K562 (cell line): ENCODE results near the gene PRLH. TPM values are rescaled to one million over a fixed set of nuclear protein-coding genes. Genes with fewer than 3 reads are reported as not detected.

Experiments used
- ATAC-seq: fragments of 200-7000 bp; cut with Tn5 transposase; 3 replicates; pipeline ENCODE4 v1.9.1; 2020; ENCODE audit warnings: moderate library complexity
- BruUV-seq: library from RNA; stranded (reverse); fragments of 400-500 nt; replicated peaks from 2 replicates; lab custom pipeline; 2021; lab: Mats Ljungman, UMichigan
- CTCF ChIA-PET: fragments of 300-600 bp; formaldehyde crosslinking; extraction: SDS; loops from one replicate; lab custom pipeline; 2021; ENCODE audit warnings: low intra/inter-chr PET ratio; lab: Yijun Ruan, JAX
- POLR2A ChIA-PET: fragments of 300-600, 350-650 bp; sonication (Branson Sonifier 250); formaldehyde crosslinking; extraction: SDS; loops from one replicate; lab custom pipeline; 2021; ENCODE audit warnings: antibody characterized with exemption, inconsistent platforms; lab: Yijun Ruan, JAX
- DNase-seq, 4 experiments: peaks; one replicate each; pipeline versions ENCODE4 v3.0.0 to v3.0.0-alpha.2; 2011 to 2018; ENCODE audit warnings: low spot score in 3 of 4, mixed read lengths in 3 of 4; ENCODE audit errors: extremely low read depth in 1 of 4
- FAIRE-seq: peaks from 2 replicates; lab custom pipeline; 2011; peaks lifted over from hg19 to GRCh38; lab: Jason Lieb, UNC
- H2AFZ ChIP-seq: 2 replicates; pipeline ENCODE4 v1.6.0; 2011; ENCODE audit warnings: low read depth, low read length, control low read depth, inconsistent platforms
- H3K27ac ChIP-seq: fragments of 200-600 bp; 3 replicates; pipeline ENCODE4 v1.8.0; 2011; ENCODE audit warnings: low read depth, mild to moderate bottlenecking, control low read depth, inconsistent platforms, low read length, moderate library complexity, mixed read lengths; ENCODE audit errors: extremely low read depth
- H3K27me3 ChIP-seq, 2 experiments: fragments of 300-600 bp in 1 of 2; 2 replicates in 1 of 2; 3 replicates in 1 of 2; pipeline versions ENCODE4 v1.6.0 to v1.8.0; 2011; ENCODE audit warnings: inconsistent platforms in 2 of 2, low read length in 2 of 2, mild to moderate bottlenecking in 1 of 2, mixed read lengths in 1 of 2, moderate library complexity in 1 of 2; ENCODE audit not compliant: control insufficient read depth in 2 of 2, insufficient read depth in 2 of 2
- H3K36me3 ChIP-seq: fragments of 300-600 bp; 3 replicates; pipeline ENCODE4 v1.8.0; 2011; ENCODE audit warnings: mild to moderate bottlenecking, low read length, inconsistent platforms; ENCODE audit not compliant: control insufficient read depth, insufficient read depth
- H3K4me1 ChIP-seq, 2 experiments: fragments of 200-600 bp in 1 of 2; replicated peaks in 1 of 2; 2 replicates in 1 of 2; 3 replicates in 1 of 2; pipeline versions ENCODE4 v1.5.1 to v1.8.0; 2011; ENCODE audit warnings: inconsistent platforms in 2 of 2, low read length in 2 of 2, mild to moderate bottlenecking in 1 of 2, mixed read lengths in 1 of 2, moderate library complexity in 1 of 2; ENCODE audit not compliant: control insufficient read depth in 2 of 2, insufficient read depth in 2 of 2
- H3K4me2 ChIP-seq: 2 replicates; pipeline ENCODE4 v1.6.1; 2011; ENCODE audit warnings: low read length, control low read depth, inconsistent platforms, mixed read lengths; ENCODE audit not compliant: insufficient read depth
- H3K4me3 ChIP-seq: fragments of 200-600 bp; sonication (generic), shearing (Covaris generic); 2 replicates; pipeline ENCODE4 v1.5.1; 2016; ENCODE audit warnings: control low read depth, inconsistent platforms
- H3K79me2 ChIP-seq: fragments of 200-600 bp; 3 replicates; pipeline ENCODE4 v1.8.0; 2011; ENCODE audit warnings: low read length, inconsistent platforms; ENCODE audit not compliant: control insufficient read depth, insufficient read depth
- H3K9ac ChIP-seq, 2 experiments: 2 replicates each; pipeline versions ENCODE4 v1.6.0 to v1.6.1; 2011; ENCODE audit warnings: low read depth in 2 of 2, low read length in 2 of 2, control low read depth in 1 of 2, inconsistent platforms in 1 of 2, mild to moderate bottlenecking in 1 of 2, mixed read lengths in 1 of 2; ENCODE audit not compliant: insufficient read depth in 1 of 2
- H3K9me1 ChIP-seq: one replicate; pipeline ENCODE4 v1.6.0; 2011; ENCODE audit warnings: inconsistent platforms, mild to moderate bottlenecking, low read length, moderate library complexity; ENCODE audit not compliant: control insufficient read depth, insufficient read depth
- H3K9me3 ChIP-seq: replicated peaks from 2 replicates; pipeline ENCODE4 v1.5.1; 2011; ENCODE audit warnings: low read depth, low read length, inconsistent platforms; ENCODE audit not compliant: control insufficient read depth, insufficient read depth
- H4K20me1 ChIP-seq: replicated peaks from 2 replicates; pipeline ENCODE4 v1.6.1; 2011; ENCODE audit warnings: low read length, inconsistent platforms, mixed read lengths; ENCODE audit not compliant: control insufficient read depth, insufficient read depth
- CHD4 ChIP-seq: fragments of 200-600 bp; sonication (generic); IDR thresholded peaks from 3 replicates; pipeline ENCODE4 v1.6.1; 2012; ENCODE audit warnings: low read depth, mild to moderate bottlenecking, mixed read lengths, low read length, inconsistent platforms; ENCODE audit not compliant: insufficient read depth, insufficient replicate concordance, poor library complexity, severe bottlenecking
- FOXJ3 ChIP-seq: sonication (generic); formaldehyde crosslinking; IDR thresholded peaks from 2 replicates; pipeline ENCODE4 v1.4.0; 2020; ENCODE audit warnings: mild to moderate bottlenecking, missing genetic modification reagents
- HMG20A ChIP-seq: fragments of 450-650 bp; formaldehyde crosslinking; conservative IDR thresholded peaks from 2 replicates; pipeline ENCODE4 v1.4.0; 2020; ENCODE audit warnings: mild to moderate bottlenecking, mixed read lengths
- L3MBTL2 ChIP-seq: fragments of 450-650 bp; IDR thresholded peaks from 2 replicates; pipeline ENCODE4 v1.6.1; 2016; ENCODE audit warnings: mild to moderate bottlenecking, moderate library complexity
- SP2 ChIP-seq: IDR thresholded peaks from 2 replicates; pipeline ENCODE4 v1.6.1; 2011; ENCODE audit warnings: mild to moderate bottlenecking, low read depth, low read length, moderate library complexity; ENCODE audit not compliant: poor library complexity, severe bottlenecking; ENCODE audit errors: extremely low read depth
- ZFP36 ChIP-seq: fragments of 150-350 bp; IDR thresholded peaks from 2 replicates; pipeline ENCODE4 v1.6.1; 2018; ENCODE audit warnings: low read length, low read depth; ENCODE audit not compliant: partially characterized antibody
- ZNF217 ChIP-seq: sonication (generic); formaldehyde crosslinking; IDR thresholded peaks from 2 replicates; pipeline ENCODE4 v1.8.0; 2022; ENCODE audit warnings: mild to moderate bottlenecking, missing genetic modification reagents
- ZNF324 ChIP-seq: fragments of 250-450 bp; sonication (Bioruptor Pico); IDR thresholded peaks from 2 replicates; pipeline ENCODE4 v1.4.0; 2020; ENCODE audit warnings: mild to moderate bottlenecking
- ZSCAN29 ChIP-seq: fragments of 450-650 bp; IDR thresholded peaks from 2 replicates; pipeline ENCODE4 v1.6.1; 2017
- WGBS: fragments of 100-300 bp; shearing (Covaris generic); methylation state at CpG from one replicate; pipeline ENCODE4 v1.1.6; 2016; ENCODE audit warnings: low coverage, mixed read lengths; ENCODE audit not compliant: insufficient coverage; ENCODE audit errors: missing lambda C conversion rate; 5-methylcytosine and 5-hydroxymethylcytosine counted together
- in situ Hi-C: fragments of 300-500 bp; cut with MboI; formaldehyde crosslinking; loops from 4 replicates; pipeline ENCODE4 v1.15.0; 2018; ENCODE audit warnings: inconsistent platforms, mixed read lengths
- intact Hi-C: fragments of 100-400 bp; cut with micrococcal nuclease; formaldehyde crosslinking; loops from 2 replicates; pipeline ENCODE4 v1.14.2; 2022
- polyA plus RNA-seq, 8 experiments: library from polyadenylated mRNA; depleted of rRNA in 4 of 8; stranded (reverse) in 5 of 8; unstranded in 3 of 8; fragments of >200 nt; fragmentation: Nextera tagmentation in 2 of 8; fragmentation: Illumina TruSeq in 1 of 8; extraction: Ambion mirVana in 2 of 8; extraction: Trizol in 1 of 8; gene quantifications; 2 replicates each; pipeline versions ENCODE4 v1.2.1 to v1.2.3, GENCODE V29; 2011 to 2014; ENCODE audit warnings: inconsistent platforms in 1 of 8, missing spikeins in 1 of 8
- total RNA-seq, 7 experiments: library from RNA; depleted of rRNA in 6 of 7; stranded (reverse); fragments of >200 nt in 6 of 7; fragmentation: Illumina TruSeq in 2 of 7; extraction: Trizol in 2 of 7; gene quantifications; 2 replicates each; pipeline versions ENCODE4 v1.2.1 to v1.2.3, GENCODE V29; 2011 to 2021; ENCODE audit warnings: low replicate concordance in 1 of 7

Gene PRLH
- total and polyA plus RNA-seq, 9 of the 15 experiments (the other 6 are each of a cell fraction or from before 2014, with no cell fraction given), result not detected

- no peak for FAIRE-seq
- no peak for ATAC-seq
- H3K27me3 ChIP-seq, result peaks cover 0 to 14% of the 10 kb centered on the region in 2 experiments; a peak in 2 of 5 replicates
- no peak overlapping the region for H3K4me2 ChIP-seq
- no TSS peak for BruUV-seq
- no peak for TF ChIP-seq ZSCAN29
- TF ChIP-seq ZNF324 (CRISPR knock-in tag), result peak; percentile 95
- H3K9me3 ChIP-seq, result no peaks in the 10 kb centered on the region
- POLR2A ChIA-PET, result no interaction called here
- no peak overlapping the region for H3K9ac ChIP-seq
- H4K20me1 ChIP-seq, result no peaks in the 10 kb centered on the region
- 11% methylated on average over 1 of the region's 1 CpG for WGBS
- no peaks in the 10 kb centered on the region for H3K36me3 ChIP-seq
- H3K79me2 ChIP-seq, result no peaks in the 10 kb centered on the region
- in situ Hi-C loops (no loop called here), intact Hi-C loops (no loop called here)
- no peaks in the 10 kb centered on the region; a peak in 1 of 5 replicates for H3K4me1 ChIP-seq
- no peak overlapping the region for H3K27ac ChIP-seq
- no peak for DNase-seq
- no peaks in the 10 kb centered on the region for H3K9me1 ChIP-seq
- CTCF ChIA-PET, result no interaction called here
- H2AFZ ChIP-seq, result no peak overlapping the region
- H3K4me3 ChIP-seq, result no peak overlapping the region
These were observed 10.8 kb upstream of the PRLH start for GRCh38 chr2:237555560-237555959.

GRCh38 chr2:237556773-237557632 lies 9.4 kb upstream of the PRLH start:
- H3K27ac ChIP-seq, result no peak overlapping the region
- ChIA-PET POLR2A (no interaction called here), CTCF (no interaction called here)
- no peak for ATAC-seq
- in situ Hi-C loops (no loop called here), intact Hi-C loops (no loop called here)
- WGBS, result 0% methylated on average over 8 of the region's 11 CpGs
- no peak overlapping the region for H3K4me2 ChIP-seq
- no peak for DNase-seq
- H2AFZ ChIP-seq, result no peak overlapping the region
- H4K20me1 ChIP-seq, result no peaks in the 10 kb centered on the region
- no peak overlapping the region for H3K4me3 ChIP-seq
- no peak for FAIRE-seq
- no peaks in the 10 kb centered on the region for H3K9me1 ChIP-seq
- H3K36me3 ChIP-seq, result no peaks in the 10 kb centered on the region
- BruUV-seq, result no TSS peak
- no peaks in the 10 kb centered on the region for H3K79me2 ChIP-seq
- peaks cover 0 to 14% of the 10 kb centered on the region in 2 experiments; a peak in 1 of 5 replicates for H3K27me3 ChIP-seq
- no peak overlapping the region for H3K9ac ChIP-seq
- no peaks in the 10 kb centered on the region for H3K9me3 ChIP-seq
- no peaks in the 10 kb centered on the region; a peak in 1 of 5 replicates for H3K4me1 ChIP-seq
- TF ChIP-seq L3MBTL2, result no peak
- TF ChIP-seq SP2, result no peak
- no peak for TF ChIP-seq ZNF217
- no peak for TF ChIP-seq FOXJ3 (CRISPR knock-in tag)
- no peak for TF ChIP-seq HMG20A
- no peak for TF ChIP-seq CHD4
- no peak for TF ChIP-seq ZFP36
